HCT116 (cell line): Measurements from ENCODE around the gene DYNAP. TPM values are rescaled to one million over a fixed set of nuclear protein-coding genes. Genes with fewer than 3 reads are reported as not detected.

Experiments
- ATAC-seq: fragments of 200-7000 bp; cut with Tn5 transposase; 2 replicates; pipeline ENCODE4 v1.9.1; 2020; ENCODE audit warnings: mild to moderate bottlenecking, moderate library complexity
- BruUV-seq: library from RNA; stranded (reverse); fragments of 400-500 nt; replicated peaks from 2 replicates; lab custom pipeline; 2021; lab: Mats Ljungman, UMichigan
- CTCF ChIA-PET: fragments of 300-600 bp; sonication (Branson Sonifier 250); formaldehyde crosslinking; loops from one replicate; lab custom pipeline; 2021; ENCODE audit warnings: antibody characterized with exemption; lab: Charles Lee
- POLR2A ChIA-PET: fragments of 300-600, 350-600 bp; sonication (Branson Sonifier 250); formaldehyde crosslinking; loops from one replicate; lab custom pipeline; 2021; ENCODE audit warnings: antibody characterized with exemption; lab: Charles Lee
- RAD21 ChIA-PET, 2 experiments: fragments of 300-600 bp; sonication (Branson Sonifier 250); formaldehyde crosslinking; loops; one replicate each; lab custom pipeline; 2023; ENCODE audit warnings: low total read pairs in 2 of 2; ENCODE audit not compliant: uncharacterized antibody in 2 of 2, unreplicated experiment in 2 of 2, low non-redundant PET in 1 of 2; lab: Charles Lee
- DNase-seq: peaks from one replicate; pipeline ENCODE4 v3.0.0-alpha.2; 2010; ENCODE audit warnings: low read depth, low spot score
- H2AFZ ChIP-seq: fragments of 200-600 bp; shearing (Covaris generic), sonication (generic); 2 replicates; pipeline ENCODE4 v1.6.1; 2017; ENCODE audit warnings: low read depth, mixed run types, mixed read lengths, antibody characterized with exemption, low read length; ENCODE audit not compliant: poor library complexity, severe bottlenecking
- H3K27ac ChIP-seq: 2 replicates; pipeline ENCODE4 v1.5.1; 2012; ENCODE audit warnings: low read depth, low read length
- H3K27me3 ChIP-seq: fragments of 200-600 bp; sonication (generic); 2 replicates; pipeline ENCODE4 v1.6.1; 2016; ENCODE audit warnings: mixed run types, low read length, mixed read lengths; ENCODE audit not compliant: insufficient read depth
- H3K36me3 ChIP-seq, 2 experiments: fragments of 200-500 bp in 1 of 2; fragments of 200-600 bp in 1 of 2; sonication (Bioruptor generic) in 1 of 2; sonication (generic) in 1 of 2; 2 replicates each; pipeline versions ENCODE4 v1.5.1 to v1.6.1; 2014 to 2016; ENCODE audit warnings: low read length in 2 of 2, inconsistent platforms in 1 of 2, mixed read lengths in 1 of 2, mixed run types in 1 of 2; ENCODE audit not compliant: insufficient read depth in 2 of 2, control insufficient read depth in 1 of 2
- H3K4me1 ChIP-seq, 2 experiments: fragments of 200-600 bp in 1 of 2; sonication (generic) in 1 of 2; 2 replicates each; pipeline versions ENCODE4 v1.5.1 to v1.6.1; 2012 to 2017; ENCODE audit warnings: low read length in 2 of 2, inconsistent platforms in 1 of 2, mild to moderate bottlenecking in 1 of 2, mixed read lengths in 1 of 2, mixed run types in 1 of 2, moderate library complexity in 1 of 2; ENCODE audit not compliant: insufficient read depth in 2 of 2, control insufficient read depth in 1 of 2
- H3K4me2 ChIP-seq: fragments of 200-600 bp; sonication (generic); 2 replicates; pipeline ENCODE4 v1.6.1; 2017; ENCODE audit warnings: mixed run types, low read length, mixed read lengths
- H3K4me3 ChIP-seq, 2 experiments: fragments of 200-600 bp in 1 of 2; sonication (generic) in 1 of 2; replicated peaks in 1 of 2; 2 replicates each; pipeline ENCODE4 v1.5.1; 2011 to 2016; ENCODE audit warnings: low read length in 2 of 2, control low read depth in 1 of 2, low read depth in 1 of 2, mild to moderate bottlenecking in 1 of 2, mixed read lengths in 1 of 2, mixed run types in 1 of 2
- H3K79me2 ChIP-seq: fragments of 200-600 bp; sonication (generic); 2 replicates; pipeline ENCODE4 v1.6.1; 2017; ENCODE audit warnings: mild to moderate bottlenecking, mixed run types, low read length, moderate library complexity, mixed read lengths; ENCODE audit not compliant: insufficient read depth
- H3K9ac ChIP-seq: fragments of 200-600 bp; sonication (generic); 2 replicates; pipeline ENCODE4 v1.6.1; 2016; ENCODE audit warnings: low read length, mixed read lengths
- H3K9me2 ChIP-seq: fragments of 200-600 bp; sonication (generic), shearing (Covaris generic); 2 replicates; pipeline ENCODE4 v1.6.1; 2017; ENCODE audit warnings: mixed run types, mild to moderate bottlenecking, moderate library complexity; ENCODE audit not compliant: insufficient read depth
- H3K9me3 ChIP-seq, 2 experiments: fragments of 200-500 bp in 1 of 2; fragments of 200-600 bp in 1 of 2; sonication (Bioruptor generic) in 1 of 2; sonication (generic) in 1 of 2; 2 replicates each; pipeline ENCODE4 v1.6.1; 2014 to 2017; ENCODE audit warnings: low read length in 2 of 2, mixed read lengths in 2 of 2, inconsistent platforms in 1 of 2, low read depth in 1 of 2, mild to moderate bottlenecking in 1 of 2, mixed run types in 1 of 2, moderate library complexity in 1 of 2; ENCODE audit not compliant: control insufficient read depth in 1 of 2, insufficient read depth in 1 of 2
- H4K20me1 ChIP-seq: fragments of 200-600 bp; sonication (generic), shearing (Covaris generic); 2 replicates; pipeline ENCODE4 v1.6.1; 2017; ENCODE audit warnings: mixed run types, mild to moderate bottlenecking, moderate library complexity; ENCODE audit not compliant: insufficient read depth
- CEBPB ChIP-seq: IDR thresholded peaks from 2 replicates; pipeline ENCODE4 v1.6.1; 2012; ENCODE audit warnings: low read depth
- ELF1 ChIP-seq: IDR thresholded peaks from 2 replicates; pipeline ENCODE4 v1.6.1; 2012; ENCODE audit warnings: low read depth, borderline replicate concordance
- FOSL1 ChIP-seq: IDR thresholded peaks from 2 replicates; pipeline ENCODE4 v1.6.1; 2012; ENCODE audit warnings: low read depth
- JUND ChIP-seq: IDR thresholded peaks from 2 replicates; pipeline ENCODE4 v1.6.1; 2012
- POLR2AphosphoS5 ChIP-seq: IDR thresholded peaks from 2 replicates; pipeline ENCODE4 v1.6.1; 2011; ENCODE audit warnings: mild to moderate bottlenecking, low read depth, low read length, moderate library complexity
- RAD21 ChIP-seq: IDR thresholded peaks from 2 replicates; pipeline ENCODE4 v1.6.1; 2012; ENCODE audit warnings: low read depth, mild to moderate bottlenecking
- SIN3A ChIP-seq: IDR thresholded peaks from 2 replicates; pipeline ENCODE4 v1.6.1; 2012; ENCODE audit warnings: low read depth
- TCF7L2 ChIP-seq: IDR thresholded peaks from 2 replicates; pipeline ENCODE4 v1.7.0; 2011; ENCODE audit warnings: borderline replicate concordance, inconsistent platforms; ENCODE audit not compliant: insufficient read depth, insufficient read length; ENCODE audit errors: extremely low read depth
- ZFX ChIP-seq: fragments of 450-650 bp; IDR thresholded peaks from 2 replicates; pipeline ENCODE4 v1.6.1; 2017
- ZNF274 ChIP-seq: fragments of 200-500 bp; sonication (Bioruptor generic); IDR thresholded peaks from 2 replicates; pipeline ENCODE4 v1.6.1; 2014; ENCODE audit warnings: mild to moderate bottlenecking, low read depth, low read length, inconsistent platforms
- intact Hi-C: fragments of 100-400 bp; cut with micrococcal nuclease; formaldehyde crosslinking; loops from 2 replicates; pipeline ENCODE4 v1.10.0; 2022
- total RNA-seq: library from RNA; stranded (reverse); gene quantifications from one replicate; pipeline ENCODE4 v1.2.1, GENCODE V29; 2021; ENCODE audit not compliant: unreplicated experiment
- TF ChIP-seq, protein P1 (sequence below), 3 experiments: fragments of 200-600 bp in 1 of 3; sonication (generic) in 1 of 3; IDR thresholded peaks in 2 of 3; conservative IDR thresholded peaks in 1 of 3; 2 replicates each; pipeline ENCODE4 v1.5.1; 2012 to 2017; ENCODE audit warnings: low read depth in 2 of 3, low read length in 2 of 3, antibody characterized with exemption in 1 of 3, borderline replicate concordance in 1 of 3, control low read depth in 1 of 3, mild to moderate bottlenecking in 1 of 3, mixed read lengths in 1 of 3, mixed run types in 1 of 3, moderate library complexity in 1 of 3; ENCODE audit not compliant: insufficient read depth in 1 of 3
- TF ChIP-seq, protein P2 (sequence below): IDR thresholded peaks from 2 replicates; pipeline ENCODE4 v1.6.1; 2012
- TF ChIP-seq, protein P3 (sequence below): IDR thresholded peaks from 2 replicates; pipeline ENCODE4 v1.6.1; 2012; ENCODE audit warnings: low read depth

DYNAP gene
- total RNA-seq, 1 experiment from 2014 or later, result not detected

DNA sequence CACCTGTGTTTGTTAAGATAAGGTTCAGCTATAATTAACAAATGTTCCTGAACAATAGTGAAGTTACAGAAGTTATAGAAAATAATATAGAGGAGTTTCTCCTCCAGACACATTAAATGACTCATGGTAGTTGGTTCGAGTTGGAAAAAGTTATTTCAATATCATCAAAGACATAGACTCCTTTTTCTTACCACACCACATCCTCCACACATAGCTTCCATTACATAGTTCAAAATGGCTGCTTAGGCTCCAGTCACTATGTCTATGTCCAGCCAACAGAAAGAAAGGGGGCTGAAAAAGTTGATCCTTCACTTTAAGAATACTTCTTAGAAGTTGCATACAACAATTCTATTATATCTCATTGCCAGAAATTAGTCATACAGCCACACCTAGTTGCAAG lies 50.7 kb downstream of the DYNAP start (continued):
- TF ChIP-seq, protein P1, sequence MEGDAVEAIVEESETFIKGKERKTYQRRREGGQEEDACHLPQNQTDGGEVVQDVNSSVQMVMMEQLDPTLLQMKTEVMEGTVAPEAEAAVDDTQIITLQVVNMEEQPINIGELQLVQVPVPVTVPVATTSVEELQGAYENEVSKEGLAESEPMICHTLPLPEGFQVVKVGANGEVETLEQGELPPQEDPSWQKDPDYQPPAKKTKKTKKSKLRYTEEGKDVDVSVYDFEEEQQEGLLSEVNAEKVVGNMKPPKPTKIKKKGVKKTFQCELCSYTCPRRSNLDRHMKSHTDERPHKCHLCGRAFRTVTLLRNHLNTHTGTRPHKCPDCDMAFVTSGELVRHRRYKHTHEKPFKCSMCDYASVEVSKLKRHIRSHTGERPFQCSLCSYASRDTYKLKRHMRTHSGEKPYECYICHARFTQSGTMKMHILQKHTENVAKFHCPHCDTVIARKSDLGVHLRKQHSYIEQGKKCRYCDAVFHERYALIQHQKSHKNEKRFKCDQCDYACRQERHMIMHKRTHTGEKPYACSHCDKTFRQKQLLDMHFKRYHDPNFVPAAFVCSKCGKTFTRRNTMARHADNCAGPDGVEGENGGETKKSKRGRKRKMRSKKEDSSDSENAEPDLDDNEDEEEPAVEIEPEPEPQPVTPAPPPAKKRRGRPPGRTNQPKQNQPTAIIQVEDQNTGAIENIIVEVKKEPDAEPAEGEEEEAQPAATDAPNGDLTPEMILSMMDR (IDR thresholded peaks at IDR 0.05 in 2 of 3, conservative IDR thresholded peaks at IDR 0.05 in 1 of 3; ENCODE audit: borderline replicate concordance in 1 of 3, insufficient read depth in 1 of 3, low read depth in 2 of 3, low read length in 2 of 3), result no peak
- TF ChIP-seq TCF7L2 (no peak), SIN3A (no peak), FOSL1 (no peak), ZFX (no peak), ELF1 (no peak), JUND (no peak), CEBPB (no peak)
- TF ChIP-seq, protein P2, sequence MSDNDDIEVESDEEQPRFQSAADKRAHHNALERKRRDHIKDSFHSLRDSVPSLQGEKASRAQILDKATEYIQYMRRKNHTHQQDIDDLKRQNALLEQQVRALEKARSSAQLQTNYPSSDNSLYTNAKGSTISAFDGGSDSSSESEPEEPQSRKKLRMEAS, result no peak
- TF ChIP-seq, all 23 proteins: peak for 0

DNA sequence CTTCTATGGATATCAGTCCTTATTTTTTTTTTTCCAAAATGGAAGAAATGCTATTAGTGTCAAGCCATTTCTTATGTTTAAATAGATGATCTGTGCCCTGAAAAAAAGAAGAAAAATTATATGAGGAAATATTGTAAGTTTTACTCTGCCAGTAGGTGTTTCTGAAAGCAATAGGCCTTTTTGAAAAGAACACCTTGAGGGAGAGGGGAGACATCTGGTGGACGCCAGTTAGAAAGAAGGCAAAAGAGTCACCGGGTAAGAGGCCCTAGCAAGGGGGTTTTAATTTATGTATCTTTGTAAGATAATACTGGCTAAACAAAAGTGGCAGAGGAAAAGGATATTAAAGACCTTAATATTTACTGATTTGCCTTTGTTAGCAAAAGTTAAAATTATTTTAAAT lies 56.1 kb downstream of the DYNAP start:
- POLR2A ChIA-PET, result no interaction called here
- peak; percentile 80 for ATAC-seq
- TF ChIP-seq, protein P3, sequence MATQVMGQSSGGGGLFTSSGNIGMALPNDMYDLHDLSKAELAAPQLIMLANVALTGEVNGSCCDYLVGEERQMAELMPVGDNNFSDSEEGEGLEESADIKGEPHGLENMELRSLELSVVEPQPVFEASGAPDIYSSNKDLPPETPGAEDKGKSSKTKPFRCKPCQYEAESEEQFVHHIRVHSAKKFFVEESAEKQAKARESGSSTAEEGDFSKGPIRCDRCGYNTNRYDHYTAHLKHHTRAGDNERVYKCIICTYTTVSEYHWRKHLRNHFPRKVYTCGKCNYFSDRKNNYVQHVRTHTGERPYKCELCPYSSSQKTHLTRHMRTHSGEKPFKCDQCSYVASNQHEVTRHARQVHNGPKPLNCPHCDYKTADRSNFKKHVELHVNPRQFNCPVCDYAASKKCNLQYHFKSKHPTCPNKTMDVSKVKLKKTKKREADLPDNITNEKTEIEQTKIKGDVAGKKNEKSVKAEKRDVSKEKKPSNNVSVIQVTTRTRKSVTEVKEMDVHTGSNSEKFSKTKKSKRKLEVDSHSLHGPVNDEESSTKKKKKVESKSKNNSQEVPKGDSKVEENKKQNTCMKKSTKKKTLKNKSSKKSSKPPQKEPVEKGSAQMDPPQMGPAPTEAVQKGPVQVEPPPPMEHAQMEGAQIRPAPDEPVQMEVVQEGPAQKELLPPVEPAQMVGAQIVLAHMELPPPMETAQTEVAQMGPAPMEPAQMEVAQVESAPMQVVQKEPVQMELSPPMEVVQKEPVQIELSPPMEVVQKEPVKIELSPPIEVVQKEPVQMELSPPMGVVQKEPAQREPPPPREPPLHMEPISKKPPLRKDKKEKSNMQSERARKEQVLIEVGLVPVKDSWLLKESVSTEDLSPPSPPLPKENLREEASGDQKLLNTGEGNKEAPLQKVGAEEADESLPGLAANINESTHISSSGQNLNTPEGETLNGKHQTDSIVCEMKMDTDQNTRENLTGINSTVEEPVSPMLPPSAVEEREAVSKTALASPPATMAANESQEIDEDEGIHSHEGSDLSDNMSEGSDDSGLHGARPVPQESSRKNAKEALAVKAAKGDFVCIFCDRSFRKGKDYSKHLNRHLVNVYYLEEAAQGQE, result no peak
- TF ChIP-seq RAD21 (peak; percentile 73), TCF7L2 (no peak), FOSL1 (no peak), POLR2AphosphoS5 (no peak), ZFX (no peak), ZNF274 (no peak)
- TF ChIP-seq, protein P1 (IDR thresholded peaks at IDR 0.05 in 2 of 3, conservative IDR thresholded peaks at IDR 0.05 in 1 of 3; ENCODE audit: borderline replicate concordance in 1 of 3, insufficient read depth in 1 of 3, low read depth in 2 of 3, low read length in 2 of 3), result peak; percentile 54 to 67 (median 66)
- TF ChIP-seq, all 23 proteins: peak for 2
- Histone ChIP-seq H3K4me3 (no peak overlapping the region), H4K20me1 (no peaks in the 10 kb centered on the region), H3K9ac (no peak overlapping the region), H3K27me3 (no peaks in the 10 kb centered on the region), H3K9me3 (no peaks in the 10 kb centered on the region), H3K36me3 (no peaks in the 10 kb centered on the region), H3K4me1 (no peaks in the 10 kb centered on the region), H3K79me2 (no peaks in the 10 kb centered on the region), H3K4me2 (no peak overlapping the region), H3K9me2 (no peaks in the 10 kb centered on the region), H3K27ac (no peak overlapping the region), H2AFZ (no peak overlapping the region)
- no TSS peak for BruUV-seq
- RAD21 ChIA-PET, result interaction anchor here in 1 of 2 experiments (0.7 to 1.0 kb wide), 2 partner anchors 17 to 203 kb away, joined by 3 read pairs; no protein-coding TSS in a partner anchor
- CTCF ChIA-PET, result interaction anchor here (1.0 kb wide), 1 partner anchor 203 kb away, joined by 7 read pairs; no protein-coding TSS in a partner anchor
- intact Hi-C loops, result loop anchor here (1.0 to 2.0 kb wide), 3 partner anchors 88 to 255 kb away; no protein-coding TSS in a partner anchor
- peak; percentile 34 for DNase-seq
